ENCODE measurements around the gene TSPAN9.
A peak's percentile ranks its signal among the peaks of the same experiment; 100 is the strongest.

The TSPAN9 gene

DNA sequence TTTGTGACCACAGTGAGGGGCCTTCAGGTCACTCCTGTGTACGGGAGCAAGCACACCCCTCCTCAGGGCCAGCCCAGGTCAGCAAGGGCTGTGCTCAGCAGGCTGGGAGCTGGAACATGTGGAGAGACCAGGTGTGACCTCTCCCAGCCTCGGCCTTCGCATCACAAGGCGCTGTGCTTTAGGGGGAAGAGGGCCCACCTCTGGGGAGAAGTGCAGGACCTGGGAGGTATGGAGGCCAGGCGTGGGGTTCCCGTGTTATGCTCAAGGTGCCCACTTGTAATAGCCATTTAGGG lies 219.2 kb downstream of the TSPAN9 start:
- no peak for DNase-seq (ENCODE audit: low read depth)

DNA sequence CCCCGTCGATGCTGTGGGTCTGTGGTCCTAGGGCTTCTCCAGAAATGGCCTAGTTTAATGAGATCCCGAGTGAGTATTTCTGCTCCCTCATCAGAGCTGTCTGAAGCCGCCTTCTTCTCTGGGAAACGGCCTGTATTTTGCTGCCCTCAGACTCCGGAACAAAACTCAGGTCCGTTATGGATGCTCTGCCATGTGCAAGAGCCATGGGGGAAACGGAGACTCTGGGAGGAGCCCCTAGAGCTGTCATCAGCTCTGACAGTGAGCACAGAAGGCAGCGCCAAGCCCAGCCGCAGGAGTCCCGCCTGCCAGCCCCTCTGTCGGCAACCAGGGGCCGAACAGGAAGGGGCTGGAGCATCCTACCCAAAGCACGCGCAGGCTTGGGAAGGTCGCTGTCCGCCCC lies 221.4 kb downstream of the TSPAN9 start:
- DNase-seq (ENCODE audit: low read depth), result no peak

- DNase-seq (ENCODE audit: low read depth), result peak; percentile 67
Observed at GRCh38 chr12:3299929-3300832, 223.0 kb downstream of the TSPAN9 start.

DNA sequence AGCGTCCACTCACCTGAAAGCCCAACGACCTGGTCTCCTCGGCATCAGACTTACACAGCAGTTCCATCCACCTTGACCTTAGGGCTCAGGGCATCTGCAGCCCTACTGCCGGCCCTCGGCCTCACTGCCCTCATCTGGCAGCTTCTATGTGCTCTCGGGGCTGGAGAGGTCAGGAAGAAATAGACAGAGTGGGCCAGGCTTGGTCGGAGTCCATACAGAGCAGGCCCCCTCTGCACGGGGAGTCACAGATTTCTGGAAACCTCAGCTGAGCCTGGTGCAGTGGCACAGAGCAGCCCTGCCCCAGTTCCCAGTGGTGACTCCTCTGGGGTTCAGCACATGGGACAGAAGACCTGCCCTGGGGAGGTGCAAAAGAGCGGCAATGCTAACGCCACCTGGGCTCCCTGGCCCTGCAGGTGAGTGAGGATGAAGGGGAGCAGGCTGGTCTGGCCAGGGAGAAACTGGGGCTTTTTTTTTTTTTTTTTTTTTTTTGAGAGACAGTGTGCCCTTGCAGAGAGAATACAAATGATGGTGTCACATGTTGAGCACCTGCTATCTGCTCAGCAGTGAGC lies 223.7 kb downstream of the TSPAN9 start:
- DNase-seq (ENCODE audit: low read depth), result no peak

DNA sequence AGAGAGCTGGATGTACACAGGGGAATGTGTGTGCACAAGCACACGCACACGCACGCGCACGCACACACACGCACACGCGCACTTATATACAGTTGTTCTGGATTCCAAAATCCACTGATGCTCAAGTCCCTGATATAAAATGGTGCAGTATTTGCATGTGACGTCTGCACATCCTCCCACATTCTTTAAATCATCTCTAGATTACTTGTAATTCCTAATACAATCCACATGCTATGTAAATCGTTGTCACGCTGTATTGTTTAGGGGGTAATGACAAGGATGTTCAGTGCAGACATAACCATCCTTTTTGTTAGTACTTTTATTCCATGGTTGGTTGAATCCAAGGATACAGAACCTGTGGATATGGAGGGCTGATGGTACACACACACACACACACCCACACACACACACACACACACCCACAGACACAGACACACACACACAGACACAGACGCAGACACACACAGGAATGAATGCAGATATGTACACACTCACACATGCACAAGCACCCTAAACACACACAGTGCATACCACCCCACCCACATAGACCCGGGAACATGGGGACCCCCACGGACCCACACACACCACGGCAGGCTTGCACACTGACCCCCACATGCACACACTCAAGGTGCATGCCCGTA lies 225.3 kb downstream of the TSPAN9 start:
- DNase-seq (ENCODE audit: low read depth), result no peak

- DNase-seq (ENCODE audit: low read depth), result no peak
Observed at GRCh38 chr12:3303410-3304136, 226.4 kb downstream of the TSPAN9 start.

GRCh38 chr12:3304436-3305165 lies 227.4 kb downstream of the TSPAN9 start:
- no peak for DNase-seq (ENCODE audit: low read depth)

DNA sequence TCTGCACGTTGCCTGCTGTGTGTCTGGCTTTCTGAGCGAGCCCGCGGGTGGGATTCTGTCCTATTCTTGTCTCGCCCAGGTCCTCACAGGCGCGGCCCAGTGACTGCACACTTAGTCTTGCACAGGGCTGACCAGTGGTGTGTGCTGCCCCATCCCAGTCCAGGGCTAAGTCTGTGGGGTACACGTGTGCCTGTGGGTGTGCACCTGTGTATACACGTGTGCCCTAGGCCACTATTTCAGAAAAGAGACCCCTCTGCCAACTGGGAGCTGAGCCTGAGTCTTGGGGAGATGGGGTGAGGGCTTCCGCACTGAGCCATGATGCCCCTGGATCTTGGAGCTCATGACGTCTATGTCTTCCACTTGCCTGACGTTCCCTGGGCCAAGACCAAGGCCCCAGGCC lies 228.3 kb downstream of the TSPAN9 start:
- no peak for DNase-seq (ENCODE audit: low read depth)

DNA sequence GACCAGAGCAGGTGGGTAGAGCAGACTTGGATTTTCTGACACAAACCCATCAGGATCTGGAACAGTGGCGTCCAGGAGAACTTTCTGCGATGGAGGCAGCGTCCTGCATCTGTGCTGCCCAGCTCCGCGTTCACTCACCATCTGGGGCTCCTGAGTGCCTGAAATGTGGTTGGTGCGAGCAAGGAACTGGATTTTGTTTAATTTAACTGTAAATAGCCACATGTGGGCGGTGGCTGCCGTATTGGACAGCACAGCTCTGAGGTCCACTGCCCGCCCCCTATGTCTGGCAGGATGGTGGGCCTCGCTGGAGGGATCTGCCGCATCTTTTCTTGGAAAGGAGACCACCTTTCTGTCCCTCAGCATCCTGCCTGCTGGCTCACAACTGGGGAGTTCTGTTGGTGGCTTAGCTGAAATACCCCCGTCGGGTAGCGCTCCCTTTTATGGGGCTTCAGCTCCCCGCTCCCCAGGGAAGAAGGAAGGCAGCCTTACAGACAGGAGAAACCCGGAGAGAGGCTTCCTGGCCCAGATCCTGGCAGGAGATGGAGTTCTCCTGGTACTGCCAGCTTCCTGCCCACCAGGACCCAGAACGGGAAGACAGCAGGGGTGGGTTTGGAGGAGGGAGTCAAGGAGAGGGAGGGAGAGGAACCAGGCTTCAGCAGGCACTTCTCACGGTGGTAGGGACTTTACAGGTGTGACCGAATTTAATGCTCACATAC lies 228.9 kb downstream of the TSPAN9 start:
- no peak for DNase-seq (ENCODE audit: low read depth)

GRCh38 chr12:3307389-3307788 lies 230.2 kb downstream of the TSPAN9 start:
- no peak for DNase-seq (ENCODE audit: low read depth)

GRCh38 chr12:3308063-3308462 lies 230.9 kb downstream of the TSPAN9 start:
- no peak for DNase-seq (ENCODE audit: low read depth)

DNA sequence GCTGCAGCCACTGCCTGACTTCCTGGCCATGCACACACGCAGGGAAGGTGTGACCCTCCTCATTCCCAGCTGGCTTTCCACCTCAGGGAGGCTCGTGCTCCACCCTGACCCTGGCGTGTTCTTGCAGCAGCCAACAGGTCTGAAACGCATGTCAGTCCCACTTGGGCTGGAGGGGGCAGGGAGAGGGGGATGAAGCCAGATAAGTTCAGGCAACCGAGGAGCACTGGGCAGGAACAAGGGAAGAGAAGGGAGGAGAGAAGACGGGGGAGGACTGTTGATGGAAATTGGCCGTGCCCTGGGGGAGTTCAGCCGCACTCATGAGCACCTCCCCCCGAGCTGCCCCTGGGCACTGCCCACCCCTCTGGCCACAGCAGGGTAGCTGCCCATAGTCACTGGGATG lies 231.4 kb downstream of the TSPAN9 start:
- no peak for DNase-seq (ENCODE audit: low read depth)

DNA sequence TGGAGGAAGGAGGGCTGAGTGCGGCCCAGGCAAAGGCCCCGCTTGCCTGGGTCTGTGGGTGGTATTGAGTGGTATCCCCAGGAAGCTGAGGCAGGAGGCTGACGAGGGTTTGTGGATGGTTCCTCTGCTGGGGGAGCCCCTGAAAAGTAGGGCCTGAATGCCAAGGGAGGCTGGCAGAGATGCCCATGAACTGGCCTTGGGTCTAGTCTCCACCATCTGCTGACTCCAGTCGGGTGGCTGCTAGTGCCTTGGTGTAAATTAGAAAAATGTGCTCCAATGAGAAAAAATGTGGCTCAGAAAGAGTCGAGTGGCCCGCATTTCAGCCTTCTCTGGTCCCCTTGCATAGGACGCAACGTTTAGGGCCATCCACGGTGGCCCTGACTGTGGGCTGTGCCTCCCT lies 232.6 kb downstream of the TSPAN9 start:
- no peak for DNase-seq (ENCODE audit: low read depth)

DNA sequence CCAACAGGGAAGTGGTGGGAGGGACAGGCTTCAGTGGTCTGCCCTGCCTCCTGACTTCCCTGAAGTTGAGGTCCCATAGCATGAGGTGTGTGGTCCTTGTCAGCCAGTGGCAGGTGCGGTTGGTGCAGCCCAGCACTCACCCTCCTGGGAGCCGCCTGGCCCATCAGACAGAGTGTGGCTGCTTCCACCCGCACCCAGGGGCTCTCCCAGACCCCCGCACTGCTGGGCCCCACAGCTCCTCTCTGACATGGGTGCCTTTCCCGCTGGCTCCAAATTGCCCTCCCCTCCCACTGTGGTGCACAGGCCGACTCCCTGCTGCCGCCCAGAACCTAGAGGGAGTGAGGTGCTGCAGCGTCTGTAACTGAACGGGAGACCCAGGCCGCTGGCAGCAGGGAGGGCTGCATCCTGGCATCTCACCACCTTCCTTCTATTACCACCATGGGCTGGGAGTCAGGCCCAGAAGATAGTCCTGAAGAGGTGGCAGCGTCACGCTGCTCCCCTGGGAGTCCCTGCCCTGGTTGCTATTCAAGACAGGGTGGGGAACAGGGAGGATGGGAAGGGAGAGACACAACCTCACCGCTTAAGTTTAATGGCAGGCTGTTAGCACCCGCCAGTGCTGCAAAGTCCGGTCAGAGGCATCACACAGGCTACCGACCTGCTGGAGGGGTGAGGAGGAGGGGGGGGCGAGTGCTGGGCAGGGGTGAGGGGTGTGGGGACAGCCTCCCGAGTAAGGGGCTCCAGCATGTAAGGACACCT lies 233.3 kb downstream of the TSPAN9 start:
- DNase-seq (ENCODE audit: low read depth), result no peak

DNA sequence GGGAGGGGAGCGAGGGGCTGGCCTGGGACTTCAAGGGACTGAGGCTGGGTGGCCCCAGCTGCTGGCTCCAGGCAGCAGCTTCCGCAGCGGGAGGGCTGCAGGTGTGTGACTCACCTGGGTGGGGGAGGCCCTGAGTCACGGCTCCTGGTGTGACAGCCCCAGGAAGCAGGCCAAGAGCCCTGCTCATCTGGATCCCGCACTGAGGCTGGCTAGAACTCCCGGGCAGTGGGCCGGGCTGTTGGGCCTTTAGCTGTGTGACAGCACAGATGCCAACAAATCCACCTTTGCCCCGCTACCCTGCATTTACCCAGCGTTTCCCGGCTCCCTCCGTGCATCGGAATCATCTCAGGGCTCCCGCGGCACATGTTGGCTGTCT lies 233.8 kb downstream of the TSPAN9 start:
- DNase-seq (ENCODE audit: low read depth), result no peak

GRCh38 chr12:3311491-3312103 lies 234.4 kb downstream of the TSPAN9 start:
- no peak for DNase-seq (ENCODE audit: low read depth)

- no peak for DNase-seq (ENCODE audit: low read depth)
Observed at GRCh38 chr12:3313066-3313465, 235.9 kb downstream of the TSPAN9 start.

GRCh38 chr12:3313675-3314663 lies 236.8 kb downstream of the TSPAN9 start:
- DNase-seq (ENCODE audit: low read depth), result no peak

DNA sequence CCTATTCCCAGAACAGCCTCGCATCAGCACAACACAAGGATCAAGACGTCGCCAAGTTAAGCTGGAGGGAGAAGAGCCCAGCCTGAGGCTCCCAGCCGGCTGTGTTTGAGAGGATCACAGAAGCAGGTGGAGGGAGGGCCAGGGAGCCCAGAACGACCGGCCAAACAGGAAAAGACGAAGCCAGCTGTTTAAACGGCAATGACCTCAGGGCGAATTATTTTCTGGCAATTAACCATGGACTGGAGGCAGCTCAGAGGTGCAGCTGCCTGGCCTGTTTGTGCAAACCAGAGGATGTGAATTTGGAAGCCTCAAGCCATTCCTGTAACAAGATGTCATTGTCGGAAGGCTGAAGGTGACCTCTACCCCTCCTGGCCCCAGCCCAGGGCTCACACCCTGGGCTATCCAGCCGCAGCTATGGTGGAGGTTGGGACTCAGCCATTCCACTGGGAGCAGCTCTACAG lies 238.1 kb downstream of the TSPAN9 start:
- no peak for DNase-seq (ENCODE audit: low read depth)

Measured in activated T-cell treated with anti-CD3 and anti-CD28 coated beads for 1 hour (primary cell).